ENCODE results near the gene OCA2. TPM values are rescaled to one million over a fixed set of nuclear protein-coding genes. Genes with fewer than 3 reads are reported as not detected.
A peak's percentile ranks its signal among the peaks of the same experiment; 100 is the strongest.

The OCA2 gene
- total RNA-seq, 2 experiments from 2014 or later = not detected

GRCh38 chr15:28097656-28098359 is 1.3 kb downstream of the OCA2 start:
- Mint-ChIP-seq H3K9me3 (no peaks in the 10 kb centered on the region), H3K4me3 (peak overlapping the region; percentile 61), H3K27me3 (ENCODE audit: low read depth) (peaks cover 56% of the 10 kb centered on the region), H3K4me1 (ENCODE audit: low read depth) (peaks cover 22% of the 10 kb centered on the region), H3K36me3 (ENCODE audit: low read depth) (no peaks in the 10 kb centered on the region), H3K27ac (no peak overlapping the region)
- CTCF ChIA-PET = interaction anchor here (0.8 kb wide), 1 partner anchor 11 kb away, joined by 3 read pairs; no protein-coding TSS in a partner anchor
- intact Hi-C loops (cut with micrococcal nuclease) = no loop called here
- no peak for DNase-seq

DNA sequence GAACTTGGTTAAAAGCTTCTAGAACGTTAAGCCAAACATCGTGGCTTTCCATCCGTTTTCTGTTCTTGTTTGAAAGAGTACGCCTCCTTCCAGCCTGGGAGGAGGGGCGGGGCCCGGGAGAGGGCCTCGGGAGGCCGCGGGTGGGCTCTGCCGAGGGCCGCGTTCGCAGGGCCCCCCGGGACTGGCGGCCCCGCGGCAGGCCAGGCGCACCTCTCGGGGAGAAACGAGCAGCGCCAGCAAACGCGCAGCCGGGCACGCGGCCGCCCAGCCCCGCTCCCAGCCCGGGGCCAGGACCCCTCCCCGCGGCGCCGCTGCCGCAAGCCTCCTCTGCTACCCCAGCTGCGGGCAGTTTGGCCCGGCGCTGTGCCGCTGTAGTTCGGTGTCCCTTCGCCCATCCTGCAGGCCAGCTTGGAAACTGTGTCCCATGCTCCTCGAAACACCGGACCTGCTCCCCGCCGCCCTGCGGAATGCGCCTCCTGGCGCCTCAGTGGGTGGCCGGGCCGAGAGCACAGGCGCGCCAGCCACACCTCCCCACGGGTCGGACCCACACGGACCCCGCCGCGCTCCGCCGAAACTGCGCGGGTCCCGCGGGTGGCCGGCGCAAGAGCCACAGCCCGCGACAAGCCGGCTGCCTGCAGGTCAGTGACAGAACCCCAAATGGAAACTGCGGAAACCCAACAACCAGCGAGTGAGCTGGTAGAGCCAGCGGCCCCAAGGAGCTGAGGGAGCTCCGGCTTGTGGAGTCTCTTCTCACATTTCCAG is 2.3 kb downstream of the OCA2 start:
- CTCF ChIA-PET = no interaction called here
- Mint-ChIP-seq H3K4me3 (no peak overlapping the region), H3K9me3 (peaks cover 3% of the 10 kb centered on the region), H3K27ac (no peak overlapping the region), H3K36me3 (ENCODE audit: low read depth) (no peaks in the 10 kb centered on the region), H3K4me1 (ENCODE audit: low read depth) (peaks cover 22% of the 10 kb centered on the region), H3K27me3 (ENCODE audit: low read depth) (peaks cover 62% of the 10 kb centered on the region)
- DNase-seq = no peak
- intact Hi-C loops (cut with micrococcal nuclease) = no loop called here

DNA sequence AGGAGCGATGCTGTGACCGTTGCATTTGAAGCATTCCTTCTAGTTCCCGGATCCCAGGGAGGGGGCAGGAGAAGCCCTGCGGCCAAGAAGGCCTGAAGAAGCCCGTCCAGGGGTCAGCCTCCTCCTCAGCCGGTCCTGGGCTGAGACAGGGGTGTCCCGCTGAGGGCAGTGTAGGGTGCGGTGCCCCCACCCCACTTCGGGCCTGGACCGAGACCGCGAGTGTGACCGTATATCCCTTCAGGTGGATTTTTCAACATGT is 2.8 kb downstream of the OCA2 start:
- Mint-ChIP-seq H3K9me3 (peaks cover 3% of the 10 kb centered on the region), H3K27ac (no peak overlapping the region), H3K4me1 (ENCODE audit: low read depth) (peaks cover 22% of the 10 kb centered on the region), H3K27me3 (ENCODE audit: low read depth) (peaks cover 66% of the 10 kb centered on the region), H3K36me3 (ENCODE audit: low read depth) (peaks cover under 1% of the 10 kb centered on the region), H3K4me3 (peak overlapping the region; percentile 78)
- no peak for DNase-seq
- CTCF ChIA-PET = no interaction called here
- intact Hi-C loops (cut with micrococcal nuclease) = no loop called here

- intact Hi-C loops (cut with micrococcal nuclease) = no loop called here
- H3K4me3 Mint-ChIP-seq = peak overlapping the region; percentile 78
- CTCF ChIA-PET = interaction anchor here (0.7 kb wide), 1 partner anchor 44 kb away, joined by 4 read pairs; no protein-coding TSS in a partner anchor
- no peak for DNase-seq
- peaks cover 69% of the 10 kb centered on the region for H3K27me3 Mint-ChIP-seq (ENCODE audit: low read depth)
- H3K9me3 Mint-ChIP-seq = peaks cover 15% of the 10 kb centered on the region
- peaks cover 9% of the 10 kb centered on the region for H3K36me3 Mint-ChIP-seq (ENCODE audit: low read depth)
- no peak overlapping the region for H3K27ac Mint-ChIP-seq
- peaks cover 22% of the 10 kb centered on the region for H3K4me1 Mint-ChIP-seq (ENCODE audit: low read depth)
These were observed 4.2 kb downstream of the OCA2 start for GRCh38 chr15:28094732-28095521.

DNA sequence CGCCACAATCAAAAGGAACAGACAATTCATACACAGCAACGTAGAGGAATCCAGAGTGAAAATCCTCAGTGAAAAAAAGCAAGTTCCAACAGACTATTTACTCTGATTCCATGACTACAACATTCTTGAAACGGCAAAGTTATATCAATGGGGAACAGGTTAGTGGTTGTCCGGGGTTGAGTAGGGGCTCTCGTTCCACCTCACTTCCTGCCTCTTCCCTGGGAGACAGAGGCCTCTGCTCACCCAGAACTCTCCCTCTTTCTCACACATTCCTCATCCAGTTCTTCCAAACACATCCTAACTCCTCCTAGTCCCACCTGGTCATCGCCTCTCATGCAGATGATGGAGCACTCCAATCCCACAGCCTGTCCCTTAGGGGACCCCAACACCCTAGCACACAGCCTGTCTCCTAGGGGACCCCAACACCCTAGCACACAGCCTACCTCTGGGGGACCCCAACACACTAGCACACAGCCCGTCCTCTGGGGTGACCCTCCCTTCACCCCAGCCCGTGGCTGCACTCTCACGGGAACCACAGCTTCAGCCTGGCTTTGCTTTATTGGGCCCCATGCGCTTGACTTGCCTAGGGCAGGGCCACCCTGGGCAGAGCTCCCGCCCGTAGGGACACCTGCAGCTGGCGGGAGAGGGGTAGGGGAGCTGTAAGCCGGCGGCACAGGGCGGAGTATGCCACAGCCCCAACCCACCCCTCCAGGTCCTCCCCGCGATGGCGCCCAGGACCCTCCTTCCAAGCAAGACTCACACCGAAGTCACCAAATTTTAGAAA is 5.2 kb downstream of the OCA2 start:
- intact Hi-C loops (cut with micrococcal nuclease) = no loop called here
- Mint-ChIP-seq H3K4me1 (ENCODE audit: low read depth) (peaks cover 18% of the 10 kb centered on the region), H3K27ac (no peak overlapping the region), H3K4me3 (no peak overlapping the region), H3K9me3 (peaks cover 17% of the 10 kb centered on the region), H3K27me3 (ENCODE audit: low read depth) (peaks cover 70% of the 10 kb centered on the region), H3K36me3 (ENCODE audit: low read depth) (peaks cover 9% of the 10 kb centered on the region)
- no peak for DNase-seq
- CTCF ChIA-PET = interaction anchor here (1.2 kb wide), 1 partner anchor 30 kb away, joined by 4 read pairs; no protein-coding TSS in a partner anchor

GRCh38 chr15:28091313-28091712 is 7.8 kb downstream of the OCA2 start:
- intact Hi-C loops (cut with micrococcal nuclease) = no loop called here
- H3K27me3 Mint-ChIP-seq (ENCODE audit: low read depth) = peaks cover 66% of the 10 kb centered on the region
- CTCF ChIA-PET = no interaction called here
- no peak for DNase-seq
- no peak overlapping the region for H3K27ac Mint-ChIP-seq
- peaks cover 16% of the 10 kb centered on the region for H3K4me1 Mint-ChIP-seq (ENCODE audit: low read depth)
- H3K4me3 Mint-ChIP-seq = no peak overlapping the region
- H3K9me3 Mint-ChIP-seq = peaks cover 23% of the 10 kb centered on the region
- peaks cover 12% of the 10 kb centered on the region for H3K36me3 Mint-ChIP-seq (ENCODE audit: low read depth)

- DNase-seq = peak; percentile 63
- Mint-ChIP-seq H3K36me3 (ENCODE audit: low read depth) (peaks cover 10% of the 10 kb centered on the region), H3K9me3 (peaks cover 20% of the 10 kb centered on the region), H3K27me3 (ENCODE audit: low read depth) (peaks cover 36% of the 10 kb centered on the region), H3K27ac (no peak overlapping the region), H3K4me3 (no peak overlapping the region), H3K4me1 (ENCODE audit: low read depth) (peaks cover 5% of the 10 kb centered on the region)
- CTCF ChIA-PET = interaction anchor here (0.8 to 1.5 kb wide), 4 partner anchors 12 to 40 kb away, joined by 3 to 4 read pairs (median 3); no protein-coding TSS in a partner anchor
- intact Hi-C loops (cut with micrococcal nuclease) = loop anchor here (1.0 kb wide), 1 partner anchor 37 kb away; no protein-coding TSS in a partner anchor
These were observed 12.9 kb downstream of the OCA2 start for GRCh38 chr15:28086175-28086703.

DNA sequence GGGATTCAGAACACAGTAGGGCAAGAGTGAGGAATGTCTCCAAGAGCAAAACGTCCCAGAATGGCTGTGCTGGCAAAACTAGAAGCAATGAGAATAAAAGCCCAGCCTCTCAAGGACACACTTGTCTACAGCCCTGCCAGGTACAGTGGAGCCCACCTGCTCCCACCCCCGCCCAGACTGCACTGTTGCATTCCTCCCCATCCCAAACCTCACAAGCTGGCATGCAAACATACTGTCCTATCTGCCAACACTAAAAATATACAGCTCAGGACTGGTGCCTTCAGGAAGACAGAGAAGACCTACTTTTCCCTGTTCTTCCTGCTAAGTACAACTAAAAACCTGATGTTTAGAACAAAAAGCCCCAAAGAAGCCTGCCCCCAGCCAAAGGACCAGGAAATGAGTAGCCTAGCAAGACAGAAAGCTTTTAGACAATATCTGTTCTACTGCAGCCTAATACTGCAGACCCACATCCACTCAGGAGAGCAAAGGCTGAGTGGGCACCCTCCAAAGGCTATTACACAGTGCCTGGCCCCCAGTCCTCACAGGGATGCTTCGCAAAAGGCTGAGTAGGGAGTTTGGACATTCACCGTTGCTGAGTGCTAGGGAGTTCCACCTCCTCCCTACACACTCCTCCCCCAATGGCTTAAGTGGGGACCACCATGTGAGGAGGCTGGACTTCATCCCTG is 13.5 kb downstream of the OCA2 start:
- intact Hi-C loops (cut with micrococcal nuclease) = loop anchor here (1.0 kb wide), 1 partner anchor 38 kb away; no protein-coding TSS in a partner anchor
- H3K27me3 Mint-ChIP-seq (ENCODE audit: low read depth) = peaks cover 31% of the 10 kb centered on the region
- H3K9me3 Mint-ChIP-seq = peaks cover 16% of the 10 kb centered on the region
- H3K4me3 Mint-ChIP-seq = no peak overlapping the region
- no peak for DNase-seq
- H3K4me1 Mint-ChIP-seq (ENCODE audit: low read depth) = peaks cover 5% of the 10 kb centered on the region
- H3K36me3 Mint-ChIP-seq (ENCODE audit: low read depth) = peaks cover 7% of the 10 kb centered on the region
- CTCF ChIA-PET = interaction anchor here (0.8 to 1.5 kb wide), 2 partner anchors 32 to 41 kb away, joined by 3 to 4 read pairs; no protein-coding TSS in a partner anchor
- no peak overlapping the region for H3K27ac Mint-ChIP-seq

- Mint-ChIP-seq H3K4me1 (ENCODE audit: low read depth) (peaks cover 5% of the 10 kb centered on the region), H3K27me3 (ENCODE audit: low read depth) (peaks cover 28% of the 10 kb centered on the region), H3K9me3 (peaks cover 8% of the 10 kb centered on the region), H3K36me3 (ENCODE audit: low read depth) (peaks cover 3% of the 10 kb centered on the region), H3K4me3 (no peak overlapping the region), H3K27ac (no peak overlapping the region)
- CTCF ChIA-PET = interaction anchor here (1.5 kb wide), 1 partner anchor 42 kb away, joined by 4 read pairs; no protein-coding TSS in a partner anchor
- DNase-seq = no peak
- intact Hi-C loops (cut with micrococcal nuclease) = no loop called here
These were observed 14.6 kb downstream of the OCA2 start for GRCh38 chr15:28084547-28084946.

DNA sequence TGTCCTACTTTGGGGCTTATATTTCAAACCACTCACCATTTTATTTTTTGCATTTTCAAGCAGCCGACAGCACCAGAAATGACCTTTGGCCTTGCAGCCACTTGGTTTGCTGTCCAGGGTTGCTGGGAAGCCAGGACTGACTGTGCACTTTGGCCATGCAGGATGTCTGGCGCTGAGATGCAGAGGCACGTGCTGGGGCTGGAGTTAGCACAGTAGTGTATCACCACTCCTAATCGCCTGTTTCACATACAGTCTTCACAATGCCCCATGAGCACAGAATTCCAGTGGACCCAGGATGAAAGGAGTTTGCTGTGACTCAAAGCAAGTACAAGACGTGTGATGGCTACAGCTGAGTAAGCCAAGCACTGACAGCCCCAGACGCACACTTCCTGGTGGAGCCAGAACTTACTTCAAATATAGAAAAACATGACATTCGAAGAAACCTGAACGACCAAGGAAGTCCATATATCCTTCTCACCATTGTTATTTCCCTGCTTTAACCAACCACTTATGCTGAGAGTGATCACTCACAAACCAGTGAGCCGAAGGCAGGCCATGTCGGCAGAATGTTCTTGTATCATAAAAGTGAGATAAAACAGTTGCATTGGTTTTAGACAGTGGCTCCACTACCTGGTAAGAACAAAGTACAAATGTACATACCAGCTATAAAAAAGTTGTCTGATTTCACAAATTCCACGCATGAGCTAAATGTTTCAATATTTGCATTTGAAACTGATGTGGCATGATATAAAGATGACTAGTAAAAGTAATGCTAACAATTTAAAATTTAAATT is 16.0 kb downstream of the OCA2 start:
- no peak overlapping the region for H3K27ac Mint-ChIP-seq
- intact Hi-C loops (cut with micrococcal nuclease) = no loop called here
- CTCF ChIA-PET = interaction anchor here (0.6 kb wide), 1 partner anchor 193 kb away, joined by 3 read pairs; no protein-coding TSS in a partner anchor

More for the DNA sequence above, 16.0 kb downstream of the OCA2 start:
- DNase-seq = no peak
- H3K36me3 Mint-ChIP-seq (ENCODE audit: low read depth) = no peaks in the 10 kb centered on the region
- H3K27me3 Mint-ChIP-seq (ENCODE audit: low read depth) = peaks cover 18% of the 10 kb centered on the region
- H3K4me3 Mint-ChIP-seq = no peak overlapping the region
- H3K9me3 Mint-ChIP-seq = peaks cover 1% of the 10 kb centered on the region
- H3K4me1 Mint-ChIP-seq (ENCODE audit: low read depth) = peaks cover 5% of the 10 kb centered on the region

All from activated naive CD4-positive, alpha-beta T cell treated with anti-CD3 and anti-CD28 coated beads for 36 hours (primary cell).